ENCODE results near the gene LIMK2.

Gene LIMK2

DNA sequence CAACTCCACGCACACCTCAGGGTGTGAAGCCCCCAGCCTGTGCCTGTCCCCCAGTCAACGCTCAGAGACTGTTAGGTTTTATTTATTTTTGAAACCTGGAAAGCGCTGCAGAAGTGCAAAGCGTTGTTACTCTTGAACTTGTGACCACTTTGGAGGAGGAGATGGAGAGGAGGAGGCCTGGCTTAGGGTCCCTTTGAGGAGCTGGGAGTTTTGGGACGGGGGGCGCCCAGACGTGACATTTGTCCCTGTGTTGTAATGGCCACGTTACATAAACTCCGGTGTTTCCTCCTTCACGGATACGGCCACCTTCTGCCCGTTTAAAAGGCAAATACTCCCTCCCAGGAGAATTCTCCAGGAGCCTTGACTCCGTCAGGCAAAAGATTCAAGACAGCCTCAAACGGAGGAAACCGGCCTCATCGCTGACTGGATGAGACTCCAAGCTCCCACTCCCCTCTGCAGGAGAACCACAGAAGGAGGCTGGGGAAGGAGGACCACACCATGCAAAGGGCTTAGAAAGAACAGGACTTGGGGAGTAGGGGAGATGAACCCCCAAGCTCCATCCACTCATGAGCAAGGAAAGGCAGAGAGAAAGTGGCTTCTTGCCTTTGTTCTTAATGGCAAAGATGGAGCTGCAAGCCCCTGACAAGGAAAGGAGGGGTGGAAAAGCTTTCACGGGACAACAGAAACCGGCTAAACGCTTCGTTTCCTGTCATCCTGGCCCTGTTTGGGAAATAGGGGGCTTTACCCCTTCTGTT is 79.6 kb downstream of the LIMK2 start:
- POLR2A ChIA-PET, result interaction anchor here (0.6 to 2.7 kb wide), 12 partner anchors 10 to 353 kb away, joined by 3 to 13 read pairs (median 6); partner anchors contain the start of genes DRG1 and PATZ1

DNA sequence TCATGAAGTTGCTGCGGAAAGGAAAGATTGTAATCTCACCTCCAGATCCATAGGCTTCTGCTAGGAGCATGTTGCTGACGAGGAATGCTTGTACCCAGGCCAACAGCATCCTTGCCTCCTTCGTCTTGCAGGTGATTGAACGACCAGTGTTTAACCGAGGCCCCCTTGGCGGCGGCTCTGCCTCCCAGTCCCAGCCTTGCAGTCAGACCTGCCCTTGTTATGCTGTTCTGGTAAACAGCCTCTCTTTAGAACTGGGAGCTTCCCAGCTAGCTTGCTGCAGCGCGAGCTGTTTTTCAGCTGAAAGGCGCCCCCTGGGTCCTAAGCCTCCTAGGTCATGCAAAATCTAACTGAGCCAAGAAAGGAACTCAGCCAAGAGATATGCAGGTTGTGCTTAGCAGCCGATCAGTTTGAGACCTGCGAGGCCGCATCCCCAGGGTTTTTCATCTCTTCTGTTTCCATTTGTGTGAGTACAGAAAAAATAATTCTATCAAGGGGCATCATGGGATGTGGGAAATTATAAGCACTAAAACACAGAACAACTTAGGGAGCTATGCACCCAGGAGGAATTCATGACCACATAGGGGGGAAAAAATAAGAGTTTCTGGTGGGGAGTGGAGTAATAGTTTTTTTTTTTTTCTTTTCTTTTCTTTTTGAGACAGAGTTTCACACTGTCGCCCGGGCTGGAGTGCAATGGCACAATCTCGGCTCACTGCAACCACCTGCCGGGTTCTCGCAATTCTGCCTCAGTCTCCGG is 80.3 kb downstream of the LIMK2 start, which contains the start of gene PIK3IP1:
TSS of gene PIK3IP1 (minus strand) at position 253 of the 754 bp plus-strand sequence. CDS start at position 109, 144 bp downstream.
- TF ChIP-seq SUZ12 (IDR thresholded peaks at IDR 0.05), result no peak
- no peak for TF ChIP-seq L3MBTL2 (conservative IDR thresholded peaks at IDR 0.05)
- no peak for TF ChIP-seq FOXM1 (IDR thresholded peaks at IDR 0.05; ENCODE audit: borderline replicate concordance)
- TF ChIP-seq CTBP1 (IDR thresholded peaks at IDR 0.05; ENCODE audit: borderline replicate concordance), result no peak
- no peak for TF ChIP-seq HDGF (IDR thresholded peaks at IDR 0.05; ENCODE audit: borderline replicate concordance)
- no peak for TF ChIP-seq LEF1 (IDR thresholded peaks at IDR 0.05; ENCODE audit: borderline replicate concordance)
- no peak for TF ChIP-seq FOXA1 (IDR thresholded peaks at IDR 0.05)
- TF ChIP-seq FOXK2 (IDR thresholded peaks at IDR 0.05), result no peak; the same call in 1 of the 2 replicates
- ChIA-PET CTCF (interaction anchor here (1.0 to 2.1 kb wide), 6 partner anchors 11 to 80 kb away, joined by 3 to 10 read pairs (median 4); partner anchors contain the start of gene LIMK2), POLR2A (interaction anchor here (0.6 to 2.7 kb wide), 12 partner anchors 9 to 352 kb away, joined by 3 to 13 read pairs (median 4); partner anchors contain the start of genes DRG1 and PATZ1)
- DNase-seq (ENCODE audit: extremely low spot score), result peak; percentile 80

More for the DNA sequence above, 79.6 kb downstream of the LIMK2 start:
- no peak for TF ChIP-seq HDGF (IDR thresholded peaks at IDR 0.05; ENCODE audit: borderline replicate concordance)
- no peak for DNase-seq (ENCODE audit: extremely low spot score)
- CTCF ChIA-PET, result interaction anchor here (1.0 to 2.1 kb wide), 6 partner anchors 12 to 79 kb away, joined by 3 to 10 read pairs (median 4); partner anchors contain the start of gene LIMK2

DNA sequence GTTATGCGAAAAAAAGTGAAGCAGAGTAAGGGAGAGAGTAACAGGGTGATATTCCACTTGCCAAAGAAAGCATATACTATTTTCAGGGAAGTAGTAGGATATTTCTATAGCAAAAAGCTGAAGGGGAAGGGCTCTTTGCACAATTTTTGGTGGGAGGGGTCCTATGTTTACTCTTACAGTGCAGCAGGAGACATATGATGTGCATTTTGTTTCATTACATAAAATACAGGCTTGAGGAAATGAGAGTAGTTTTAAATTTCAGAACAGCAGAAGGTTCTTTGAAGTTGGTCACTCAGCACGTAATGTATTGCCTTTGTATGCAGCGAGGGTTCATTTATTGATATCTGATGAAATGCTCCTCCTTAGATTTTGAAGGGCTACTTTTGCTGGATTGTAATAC is 83.3 kb downstream of the LIMK2 start:
- no peak for DNase-seq (ENCODE audit: extremely low spot score)
- TF ChIP-seq SUZ12 (IDR thresholded peaks at IDR 0.05) (no peak), BHLHE40 (IDR thresholded peaks at IDR 0.05; ENCODE audit: borderline replicate concordance) (no peak), HDGF (IDR thresholded peaks at IDR 0.05; ENCODE audit: borderline replicate concordance) (no peak)
- CTCF ChIA-PET, result interaction anchor here (1.6 kb wide), 1 partner anchor 13 kb away, joined by 3 read pairs; no protein-coding TSS in a partner anchor
- POLR2A ChIA-PET, result no interaction called here

DNA sequence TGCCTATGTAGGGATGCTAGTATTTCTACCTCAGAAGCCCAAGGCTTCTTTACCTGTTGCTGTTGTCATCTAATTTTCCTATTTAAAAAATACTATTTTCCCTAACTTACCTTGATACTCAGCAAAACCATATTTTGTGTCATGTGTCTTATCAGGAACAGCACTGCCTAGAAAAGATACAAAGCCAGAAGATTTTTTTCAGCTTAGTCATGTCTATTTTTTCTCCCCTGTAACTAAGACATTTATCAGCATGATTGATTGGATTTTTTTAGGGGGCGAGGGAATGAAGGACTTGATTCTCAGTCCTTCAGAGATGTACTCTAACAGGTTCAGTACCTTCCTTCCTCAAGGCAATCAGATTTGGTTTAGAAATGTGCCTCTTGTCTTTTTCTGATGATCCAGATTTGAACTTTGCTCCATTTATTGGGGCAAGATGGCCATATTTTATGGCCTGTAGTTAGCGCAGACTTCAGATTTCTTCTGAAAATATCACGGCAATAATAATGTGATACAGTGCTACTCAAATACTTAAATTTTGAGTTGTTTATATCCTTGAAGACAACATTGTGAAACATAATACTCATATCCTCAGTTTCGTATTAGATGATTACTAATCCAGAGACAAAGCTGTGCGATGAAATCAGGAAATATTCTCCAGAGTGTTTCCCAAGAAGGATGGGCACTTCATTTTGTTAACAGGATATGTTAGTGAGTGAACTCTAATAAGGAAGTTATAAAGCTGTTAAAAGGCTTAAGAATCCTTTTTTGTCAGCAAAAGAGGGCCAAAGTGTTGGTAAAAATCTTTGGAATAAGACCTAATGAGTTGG is 83.9 kb downstream of the LIMK2 start:
- ChIA-PET POLR2A (no interaction called here), CTCF (interaction anchor here (1.3 to 1.6 kb wide), 2 partner anchors 14 to 23 kb away, joined by 3 to 4 read pairs; no protein-coding TSS in a partner anchor)
- TF ChIP-seq, protein P1, sequence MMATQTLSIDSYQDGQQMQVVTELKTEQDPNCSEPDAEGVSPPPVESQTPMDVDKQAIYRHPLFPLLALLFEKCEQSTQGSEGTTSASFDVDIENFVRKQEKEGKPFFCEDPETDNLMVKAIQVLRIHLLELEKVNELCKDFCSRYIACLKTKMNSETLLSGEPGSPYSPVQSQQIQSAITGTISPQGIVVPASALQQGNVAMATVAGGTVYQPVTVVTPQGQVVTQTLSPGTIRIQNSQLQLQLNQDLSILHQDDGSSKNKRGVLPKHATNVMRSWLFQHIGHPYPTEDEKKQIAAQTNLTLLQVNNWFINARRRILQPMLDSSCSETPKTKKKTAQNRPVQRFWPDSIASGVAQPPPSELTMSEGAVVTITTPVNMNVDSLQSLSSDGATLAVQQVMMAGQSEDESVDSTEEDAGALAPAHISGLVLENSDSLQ (IDR thresholded peaks at IDR 0.05), result peak; percentile 80
- TF ChIP-seq LEF1 (IDR thresholded peaks at IDR 0.05; ENCODE audit: borderline replicate concordance), result no peak
- no peak for DNase-seq (ENCODE audit: extremely low spot score)

DNA sequence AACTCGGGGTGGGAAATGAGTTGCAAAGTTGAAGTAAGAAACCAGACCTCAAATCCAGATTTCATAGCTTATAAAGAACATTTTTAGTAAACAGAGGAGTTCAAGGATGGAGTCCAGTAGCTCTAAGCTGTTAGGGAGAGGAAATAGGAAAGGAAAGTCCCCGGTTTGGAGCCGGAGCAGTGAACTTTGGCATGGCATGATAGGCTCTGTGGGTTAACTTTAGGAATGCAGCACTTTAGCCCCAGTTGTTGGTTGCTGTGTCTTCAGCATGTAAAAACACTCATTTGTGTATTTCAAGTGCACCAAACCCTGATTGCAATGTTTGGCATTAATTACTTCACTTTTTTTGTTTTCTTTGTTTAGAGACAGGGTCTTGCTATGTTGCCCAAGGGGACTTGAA is 88.8 kb downstream of the LIMK2 start:
- CTCF ChIA-PET, result interaction anchor here (0.7 kb wide), 1 partner anchor 11 kb away, joined by 4 read pairs; no protein-coding TSS in a partner anchor
- TF ChIP-seq FOXA1 (IDR thresholded peaks at IDR 0.05) (no peak), HDGF (IDR thresholded peaks at IDR 0.05; ENCODE audit: borderline replicate concordance) (no peak), ZNF384 (IDR thresholded peaks at IDR 0.05) (no peak), SP1 (IDR thresholded peaks at IDR 0.05) (no peak), LEF1 (IDR thresholded peaks at IDR 0.05; ENCODE audit: borderline replicate concordance) (no peak), ELF4 (IDR thresholded peaks at IDR 0.05) (no peak), NFRKB (IDR thresholded peaks at IDR 0.05) (no peak), TARDBP (IDR thresholded peaks at IDR 0.05) (no peak), CTBP1 (IDR thresholded peaks at IDR 0.05; ENCODE audit: borderline replicate concordance) (no peak), L3MBTL2 (conservative IDR thresholded peaks at IDR 0.05) (no peak), BHLHE40 (IDR thresholded peaks at IDR 0.05; ENCODE audit: borderline replicate concordance) (no peak), FOXM1 (IDR thresholded peaks at IDR 0.05; ENCODE audit: borderline replicate concordance) (no peak)
- TF ChIP-seq, protein P1 (IDR thresholded peaks at IDR 0.05), result no peak
- POLR2A ChIA-PET, result interaction anchor here (1.7 to 2.6 kb wide), 2 partner anchors 9 to 46 kb away, joined by 4 to 8 read pairs; partner anchors contain the start of genes PATZ1 and PIK3IP1
- DNase-seq (ENCODE audit: extremely low spot score), result no peak

DNA sequence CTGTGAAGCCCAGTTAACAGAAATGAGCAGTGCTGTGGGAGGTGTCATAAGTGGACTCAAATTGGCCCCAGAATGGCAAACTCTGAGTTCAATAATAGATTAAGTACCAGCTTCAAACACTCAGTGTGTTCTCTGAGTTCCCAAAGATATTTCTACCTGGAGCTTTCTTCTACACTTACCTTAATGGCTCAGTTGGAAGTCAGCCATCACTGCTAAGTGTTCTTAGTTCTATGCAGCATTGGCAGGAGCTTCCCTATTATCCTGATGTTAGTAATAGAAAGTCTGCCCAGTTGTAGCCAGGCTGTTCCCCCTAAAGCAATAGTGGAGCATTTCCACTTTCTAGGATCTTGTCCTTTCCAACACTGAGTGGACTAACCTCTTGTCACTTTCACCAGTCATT is 89.9 kb downstream of the LIMK2 start:
- CTCF ChIA-PET, result interaction anchor here (1.2 to 1.5 kb wide), 2 partner anchors 12 to 29 kb away, joined by 3 to 4 read pairs; no protein-coding TSS in a partner anchor
- POLR2A ChIA-PET, result interaction anchor here (0.7 to 2.6 kb wide), 3 partner anchors 10 to 45 kb away, joined by 4 to 8 read pairs (median 5); partner anchors contain the start of genes PATZ1 and PIK3IP1
- DNase-seq (ENCODE audit: extremely low spot score), result no peak
- TF ChIP-seq FOXA1 (IDR thresholded peaks at IDR 0.05) (no peak), NFRKB (IDR thresholded peaks at IDR 0.05) (no peak), CTBP1 (IDR thresholded peaks at IDR 0.05; ENCODE audit: borderline replicate concordance) (no peak), TARDBP (IDR thresholded peaks at IDR 0.05) (no peak), BHLHE40 (IDR thresholded peaks at IDR 0.05; ENCODE audit: borderline replicate concordance) (no peak), HDGF (IDR thresholded peaks at IDR 0.05; ENCODE audit: borderline replicate concordance) (no peak), ARNT (IDR thresholded peaks at IDR 0.05) (no peak), ZNF384 (IDR thresholded peaks at IDR 0.05) (no peak), L3MBTL2 (conservative IDR thresholded peaks at IDR 0.05) (no peak), FOXK2 (IDR thresholded peaks at IDR 0.05) (no peak), SP1 (IDR thresholded peaks at IDR 0.05) (no peak), SUZ12 (IDR thresholded peaks at IDR 0.05) (no peak), LEF1 (IDR thresholded peaks at IDR 0.05; ENCODE audit: borderline replicate concordance) (no peak)
